DMS153 (cell line): ENCODE results near the gene CENPB.

ENCODE experiments used
- DNase-seq: peaks from one replicate; lab custom pipeline; 2025; lab: John Stamatoyannopoulos, UW

CENPB gene

DNA sequence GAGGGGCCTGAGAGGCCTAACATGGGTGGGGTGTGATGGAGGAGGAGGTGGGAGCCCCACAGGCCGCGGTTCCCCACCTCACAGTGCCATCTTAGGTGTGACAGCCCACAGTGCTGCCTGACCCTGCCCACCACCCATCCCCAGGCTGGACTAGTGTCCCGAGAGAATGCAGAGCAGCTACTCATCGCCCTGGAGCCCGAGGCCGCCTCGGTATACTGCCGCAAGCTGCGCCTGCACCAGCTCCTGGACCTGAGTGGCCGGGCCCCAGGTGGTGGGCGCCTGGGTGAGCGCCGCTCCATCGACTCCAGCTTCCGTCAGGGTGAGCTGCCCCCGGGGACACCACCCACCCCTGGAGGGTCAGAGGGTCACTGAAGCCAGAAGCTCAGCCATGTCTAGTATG lies 38.5 kb downstream of the CENPB start:
- no peak for DNase-seq

DNA sequence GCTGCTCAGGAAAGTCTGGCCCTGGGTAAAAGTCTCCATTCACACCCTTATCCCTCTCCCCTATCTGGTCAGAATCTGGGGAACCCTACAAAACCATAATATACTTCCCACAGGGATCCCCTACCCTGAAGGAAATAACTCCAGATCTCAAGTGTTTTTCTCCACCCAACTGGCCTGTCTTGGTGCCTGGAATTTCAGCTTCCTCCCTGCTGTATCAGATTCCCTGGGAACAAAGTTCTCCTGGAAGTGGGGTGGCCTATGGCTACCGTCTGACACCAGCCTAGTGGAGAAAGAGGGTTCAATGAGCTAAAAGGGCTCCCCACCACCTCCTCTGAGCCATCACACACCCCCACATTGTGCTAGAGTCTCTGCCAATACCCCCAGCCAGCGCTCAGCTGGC lies 39.1 kb downstream of the CENPB start:
- no peak for DNase-seq

GRCh38 chr20:3745686-3746173 lies 40.8 kb downstream of the CENPB start:
- no peak for DNase-seq

GRCh38 chr20:3744806-3745685 lies 41.5 kb downstream of the CENPB start:
- DNase-seq = peak; percentile 74

GRCh38 chr20:3744037-3744436 lies 42.5 kb downstream of the CENPB start:
- DNase-seq = no peak

DNA sequence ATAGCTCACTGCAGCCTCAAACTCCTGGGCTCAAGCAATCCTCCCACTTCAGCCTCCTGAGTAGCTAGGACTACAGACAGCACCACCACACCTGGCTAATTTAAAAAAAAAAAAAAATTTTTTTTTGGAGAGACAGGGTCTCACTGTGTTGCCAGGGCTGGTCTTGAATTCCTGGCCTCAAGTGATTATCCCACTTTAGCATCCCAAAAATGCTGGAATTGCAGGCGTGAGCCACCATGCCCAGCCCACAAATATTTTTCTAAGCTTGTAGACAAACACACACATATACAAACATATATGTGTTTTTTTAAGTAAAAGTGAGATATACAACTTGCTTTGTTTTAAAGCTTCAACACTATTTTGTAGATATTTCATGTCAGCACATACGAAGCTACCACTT lies 43.3 kb downstream of the CENPB start:
- no peak for DNase-seq

- DNase-seq = no peak
Observed at GRCh38 chr20:3741836-3742458, 44.6 kb downstream of the CENPB start.

GRCh38 chr20:3740615-3741301 lies 45.8 kb downstream of the CENPB start:
- DNase-seq = no peak

GRCh38 chr20:3739926-3740451 lies 46.6 kb downstream of the CENPB start:
- no peak for DNase-seq

DNA sequence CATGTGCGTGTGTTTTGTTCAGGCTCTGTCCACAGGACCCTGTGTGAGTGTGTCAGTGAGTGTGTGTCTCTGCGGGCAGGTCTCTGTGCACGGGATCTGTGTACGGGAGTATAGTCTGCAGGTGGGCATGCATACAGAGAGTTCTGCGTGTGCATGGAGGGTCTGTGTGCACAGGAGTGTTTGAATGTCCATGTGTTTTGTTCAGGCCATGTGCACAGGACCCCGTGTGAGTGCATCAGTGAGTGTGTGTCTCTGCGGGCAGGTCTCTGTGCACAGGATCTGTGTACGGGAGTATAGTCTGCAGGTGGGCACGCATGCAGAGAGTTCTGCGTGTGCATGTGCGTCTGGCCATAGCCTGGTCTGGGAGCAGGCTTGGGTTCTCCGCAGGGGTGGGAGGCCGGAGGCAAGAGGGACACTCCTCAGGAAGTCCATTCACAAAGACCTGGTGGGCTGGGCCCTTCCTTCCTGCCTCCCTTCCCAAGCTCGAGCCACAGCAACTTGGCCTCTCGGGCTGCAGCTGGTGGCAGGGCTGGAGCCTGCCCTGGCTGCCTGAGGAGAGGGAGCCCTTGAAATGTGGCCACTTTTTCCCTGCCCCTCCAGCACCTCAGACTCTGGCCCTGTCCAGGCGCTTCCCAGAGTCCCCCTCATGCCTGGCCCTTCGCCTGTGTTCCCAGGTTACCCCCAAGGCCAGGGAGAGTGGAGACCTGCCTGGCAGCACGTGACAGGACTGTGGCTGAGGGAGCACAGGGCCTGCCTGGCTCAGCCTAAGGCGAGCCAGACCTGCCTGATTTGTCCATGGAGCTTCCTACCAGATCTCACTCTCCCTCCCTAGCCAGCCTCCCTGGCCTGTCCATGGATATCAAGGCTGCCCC lies 47.2 kb downstream of the CENPB start:
- no peak for DNase-seq

- peak; percentile 24 for DNase-seq
Observed at GRCh38 chr20:3738111-3739053, 48.2 kb downstream of the CENPB start.

DNA sequence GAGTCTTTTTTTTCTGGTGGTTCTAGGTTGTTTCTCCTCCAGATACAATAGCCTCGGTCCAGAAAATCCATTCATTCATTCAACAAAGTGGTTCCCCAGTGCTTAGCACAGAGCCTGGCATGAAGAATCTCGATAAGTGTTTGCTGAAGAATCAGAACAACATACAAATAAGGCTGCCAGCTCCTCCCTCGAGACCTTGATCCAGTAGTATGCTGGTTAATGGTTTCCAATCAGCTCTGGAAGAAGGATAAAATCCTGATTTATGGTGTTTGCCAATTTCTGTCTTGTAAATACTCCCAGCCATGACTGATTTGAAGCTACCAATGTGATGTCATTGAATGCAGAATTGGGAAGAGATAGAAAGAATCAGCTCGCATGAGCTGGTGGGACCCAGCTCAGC lies 50.8 kb downstream of the CENPB start:
- no peak for DNase-seq

GRCh38 chr20:3734111-3734843 lies 52.3 kb downstream of the CENPB start:
- DNase-seq = no peak
